ENCODE data around the gene LIPF. TPM values are rescaled to one million over a fixed set of nuclear protein-coding genes. Genes with fewer than 3 reads are reported as not detected.

The LIPF gene
- total and polyA plus RNA-seq, 12 donors = 0.17 to 1.5 (median 1.1) TPM; not detected in 8

DNA sequence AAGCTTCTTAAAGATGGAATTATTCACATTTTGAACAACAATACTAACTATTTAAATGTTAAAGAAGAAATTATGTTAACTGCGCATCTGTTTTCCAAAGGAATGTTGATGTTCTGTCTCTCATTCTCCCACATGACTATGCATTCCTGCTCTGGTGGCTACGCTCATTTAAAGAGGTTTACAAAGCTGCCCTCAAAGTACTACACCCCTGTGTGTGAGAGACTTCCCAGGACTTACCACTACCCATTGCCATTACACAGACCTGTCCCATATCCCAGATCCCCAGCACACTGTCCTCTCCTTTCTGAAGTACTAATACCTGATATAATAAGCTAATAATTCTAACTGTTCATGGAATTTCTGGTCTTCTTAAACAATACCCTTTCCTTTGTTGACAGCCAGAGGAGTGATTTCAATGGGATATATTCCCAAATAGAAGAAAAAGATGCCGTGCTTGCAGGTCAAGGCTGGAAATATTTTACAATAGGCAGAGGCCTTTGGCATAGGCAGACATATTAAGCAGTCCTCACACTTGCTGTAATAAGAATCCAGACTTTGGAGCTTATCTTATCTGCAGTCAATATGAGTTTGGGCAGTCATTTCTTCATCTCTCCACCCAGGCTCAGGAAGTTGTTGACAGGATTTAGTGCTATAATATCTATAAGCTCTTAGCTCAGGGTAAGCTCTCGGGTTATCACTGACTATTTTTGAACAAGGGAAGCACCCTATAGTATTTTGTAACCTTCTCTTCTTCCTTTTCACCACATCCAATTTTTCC lies 12.2 kb downstream of the LIPF start:
- intact Hi-C loops (cut with DNase I) = no loop called here
- Histone ChIP-seq H3K27me3 (no peaks in the 10 kb centered on the region), H3K4me3 (no peak overlapping the region), H3K36me3 (replicated peaks in 1 of 2) (no peaks in the 10 kb centered on the region), H3K27ac (no peak overlapping the region), H3K9me3 (replicated peaks in 1 of 3) (no peaks in the 10 kb centered on the region), H3K4me1 (replicated peaks in 1 of 2) (no peaks in the 10 kb centered on the region)
- no peak for DNase-seq
- TF ChIP-seq, protein P1, sequence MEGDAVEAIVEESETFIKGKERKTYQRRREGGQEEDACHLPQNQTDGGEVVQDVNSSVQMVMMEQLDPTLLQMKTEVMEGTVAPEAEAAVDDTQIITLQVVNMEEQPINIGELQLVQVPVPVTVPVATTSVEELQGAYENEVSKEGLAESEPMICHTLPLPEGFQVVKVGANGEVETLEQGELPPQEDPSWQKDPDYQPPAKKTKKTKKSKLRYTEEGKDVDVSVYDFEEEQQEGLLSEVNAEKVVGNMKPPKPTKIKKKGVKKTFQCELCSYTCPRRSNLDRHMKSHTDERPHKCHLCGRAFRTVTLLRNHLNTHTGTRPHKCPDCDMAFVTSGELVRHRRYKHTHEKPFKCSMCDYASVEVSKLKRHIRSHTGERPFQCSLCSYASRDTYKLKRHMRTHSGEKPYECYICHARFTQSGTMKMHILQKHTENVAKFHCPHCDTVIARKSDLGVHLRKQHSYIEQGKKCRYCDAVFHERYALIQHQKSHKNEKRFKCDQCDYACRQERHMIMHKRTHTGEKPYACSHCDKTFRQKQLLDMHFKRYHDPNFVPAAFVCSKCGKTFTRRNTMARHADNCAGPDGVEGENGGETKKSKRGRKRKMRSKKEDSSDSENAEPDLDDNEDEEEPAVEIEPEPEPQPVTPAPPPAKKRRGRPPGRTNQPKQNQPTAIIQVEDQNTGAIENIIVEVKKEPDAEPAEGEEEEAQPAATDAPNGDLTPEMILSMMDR (IDR thresholded peaks at IDR 0.05) = no peak
- TF ChIP-seq POLR2A (IDR thresholded peaks at IDR 0.05) = no peak
- WGBS, 4 donors = 50 to 76% (median 58%) methylated on average over 4 of the region's 4 CpGs

DNA sequence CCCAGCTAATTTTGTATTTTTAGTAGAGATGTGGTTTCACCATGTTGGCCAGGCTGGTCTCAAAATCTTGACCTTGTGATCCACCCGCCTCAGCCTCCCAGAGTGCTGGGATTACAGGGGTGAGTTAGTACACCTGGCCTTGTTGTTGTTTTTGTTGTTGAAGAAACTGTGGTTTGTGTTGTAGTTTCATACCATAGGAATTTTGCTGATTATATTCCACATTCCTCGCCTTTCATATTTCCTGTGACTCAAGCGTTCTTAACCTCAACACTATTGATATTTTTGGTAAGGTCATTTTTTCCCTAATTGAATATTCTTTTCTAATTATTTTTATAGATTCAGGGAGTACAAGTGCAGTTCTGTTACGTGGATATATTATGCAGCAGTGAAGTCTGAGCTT lies 16.7 kb downstream of the LIPF start:
- no peak for DNase-seq
- H3K4me1 ChIP-seq (replicated peaks in 1 of 2) = no peaks in the 10 kb centered on the region
- H3K27me3 ChIP-seq = no peaks in the 10 kb centered on the region
- WGBS, 4 donors = 85 to 93% (median 89%) methylated on average over 4 of the region's 4 CpGs
- no peaks in the 10 kb centered on the region for H3K9me3 ChIP-seq (replicated peaks in 1 of 3)
- H3K27ac ChIP-seq = no peak overlapping the region
- TF ChIP-seq, protein P1 (IDR thresholded peaks at IDR 0.05) = no peak
- TF ChIP-seq POLR2A (IDR thresholded peaks at IDR 0.05) = no peak
- H3K4me3 ChIP-seq = no peak overlapping the region
- no peaks in the 10 kb centered on the region for H3K36me3 ChIP-seq (replicated peaks in 1 of 2)
- intact Hi-C loops (cut with DNase I) = loop anchor here in 1 of 2 donors (10.0 kb wide), 1 partner anchor 134 kb away; no protein-coding TSS in a partner anchor

DNA sequence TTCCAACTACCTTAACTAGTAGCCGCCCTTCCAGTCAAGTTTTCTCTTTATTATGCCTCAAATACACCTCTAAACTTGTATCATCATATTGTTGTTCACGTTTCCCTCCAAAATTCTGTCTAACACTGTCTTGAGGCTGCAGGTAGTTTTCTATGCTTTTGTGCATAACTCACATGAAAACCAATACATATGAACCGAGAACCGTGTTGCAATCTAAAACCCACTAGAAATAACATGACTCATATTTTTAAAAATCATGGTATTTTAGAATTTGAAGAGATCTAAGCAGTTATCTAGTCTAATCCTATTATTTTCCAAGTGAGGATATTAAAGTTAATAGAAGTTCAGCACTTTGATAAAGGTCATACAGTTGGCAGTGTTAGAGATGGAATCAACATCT lies 18.2 kb downstream of the LIPF start:
- no peaks in the 10 kb centered on the region for H3K27me3 ChIP-seq
- H3K27ac ChIP-seq = no peak overlapping the region
- TF ChIP-seq, protein P1 (IDR thresholded peaks at IDR 0.05) = no peak
- TF ChIP-seq POLR2A (IDR thresholded peaks at IDR 0.05) = no peak
- 80 to 90% (median 85%) methylated on average over 4 of the region's 4 CpGs for WGBS, 4 donors
- intact Hi-C loops (cut with DNase I) = loop anchor here in 1 of 2 donors (10.0 kb wide), 1 partner anchor 132 kb away; no protein-coding TSS in a partner anchor
- DNase-seq = no peak
- no peaks in the 10 kb centered on the region for H3K36me3 ChIP-seq (replicated peaks in 1 of 2)
- H3K4me1 ChIP-seq (replicated peaks in 1 of 2) = no peaks in the 10 kb centered on the region
- no peak overlapping the region for H3K4me3 ChIP-seq
- no peaks in the 10 kb centered on the region for H3K9me3 ChIP-seq (replicated peaks in 1 of 3)

GRCh38 chr10:88687853-88688467 lies 23.7 kb downstream of the LIPF start:
- no peaks in the 10 kb centered on the region for H3K36me3 ChIP-seq (replicated peaks in 1 of 2)
- H3K4me3 ChIP-seq = no peak overlapping the region
- no peaks in the 10 kb centered on the region for H3K4me1 ChIP-seq (replicated peaks in 1 of 2)
- TF ChIP-seq, protein P1 (IDR thresholded peaks at IDR 0.05) = peak; percentile 57 to 78 (median 68)
- no peak for TF ChIP-seq POLR2A (IDR thresholded peaks at IDR 0.05)
- H3K27me3 ChIP-seq = no peaks in the 10 kb centered on the region
- H3K9me3 ChIP-seq (replicated peaks in 1 of 3) = no peaks in the 10 kb centered on the region
- H3K27ac ChIP-seq = no peak overlapping the region
- intact Hi-C loops (cut with DNase I) = loop anchor here (5.0 to 10.0 kb wide), 2 partner anchors 119 to 127 kb away; no protein-coding TSS in a partner anchor
- DNase-seq = no peak

Data from adrenal gland (tissue), 12 donors.